Left colon (tissue), 2 donors: Measurements from ENCODE around the gene FBXO41. TPM values are rescaled to one million over a fixed set of nuclear protein-coding genes. Genes with fewer than 3 reads are reported as not detected.
A peak's percentile ranks its signal among the peaks of the same experiment; 100 is the strongest.

ENCODE experiments used
- ATAC-seq: fragments of 200-7000 bp; cut with Tn5 transposase; one replicate; pipeline ENCODE4 v1.9.1; 2020; ENCODE audit warnings: mild to moderate bottlenecking, moderate library complexity
- DNase-seq, 2 donors: peaks; one replicate each; pipeline ENCODE4 v3.0.0-alpha.2; 2020
- intact Hi-C, 2 donors: fragments of 100-400 bp; cut with DNase I in 1 of 2; cut with micrococcal nuclease in 1 of 2; formaldehyde crosslinking; loops; one replicate each; pipeline versions ENCODE4 v1.11.2 to v1.14.0; 2022; cut with DNase I, micrococcal nuclease
- total RNA-seq, 2 donors: library from RNA; stranded (reverse); fragmentation: NEBNext Ultra II Directional; extraction: Animal tissue kit (Norgen Biotek cat#: 25700); gene quantifications; one replicate each; pipeline ENCODE4 v1.2.1, GENCODE V29; 2021
- donor health status: DM: no; HTN: no; CAD: no.
- donor health status: DM: yes; HTN: yes; CAD: no.

The FBXO41 gene
- total RNA-seq, 2 donors from 2014 or later = 2.1 to 2.5 TPM

DNA sequence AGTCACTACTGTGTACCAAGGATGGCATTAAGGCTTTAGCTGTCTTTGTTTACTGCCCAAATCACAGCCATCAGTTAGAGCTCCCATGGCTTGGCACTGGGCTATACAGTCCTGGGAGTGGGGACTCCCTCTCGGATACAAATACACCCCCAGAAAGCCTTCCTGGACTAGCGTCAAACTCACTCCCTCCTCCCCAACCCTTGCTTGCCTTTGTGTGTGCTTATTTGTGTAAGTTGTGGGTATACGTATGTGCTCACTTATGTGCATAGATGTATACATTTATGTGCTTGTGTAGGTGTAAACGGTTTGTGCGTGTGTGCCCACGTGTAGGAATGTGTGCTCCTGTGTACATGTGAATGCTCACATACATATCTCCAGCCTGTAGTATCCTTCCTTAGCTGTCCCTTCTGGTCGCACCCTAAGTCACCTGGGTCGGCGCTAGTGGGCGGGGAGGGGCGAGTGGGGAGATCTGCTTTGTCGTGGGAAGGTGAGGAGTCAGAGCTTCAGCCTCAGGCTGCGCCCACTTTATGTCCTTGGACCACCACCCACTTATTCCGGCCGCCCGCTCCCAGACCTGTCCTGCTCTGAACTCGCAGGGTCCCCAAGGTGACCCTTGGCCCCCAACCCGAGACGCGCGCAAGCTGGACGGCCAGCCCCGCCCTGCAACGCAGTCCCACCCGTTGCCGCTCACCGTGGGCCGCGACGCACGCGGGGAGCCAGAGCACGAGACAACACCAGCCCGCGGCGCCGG, 51.7 kb downstream of the FBXO41 start:
- intact Hi-C loops = no loop called here
- DNase-seq (peak; percentile 67 to 69), ATAC-seq (peak; percentile 36)

DNA sequence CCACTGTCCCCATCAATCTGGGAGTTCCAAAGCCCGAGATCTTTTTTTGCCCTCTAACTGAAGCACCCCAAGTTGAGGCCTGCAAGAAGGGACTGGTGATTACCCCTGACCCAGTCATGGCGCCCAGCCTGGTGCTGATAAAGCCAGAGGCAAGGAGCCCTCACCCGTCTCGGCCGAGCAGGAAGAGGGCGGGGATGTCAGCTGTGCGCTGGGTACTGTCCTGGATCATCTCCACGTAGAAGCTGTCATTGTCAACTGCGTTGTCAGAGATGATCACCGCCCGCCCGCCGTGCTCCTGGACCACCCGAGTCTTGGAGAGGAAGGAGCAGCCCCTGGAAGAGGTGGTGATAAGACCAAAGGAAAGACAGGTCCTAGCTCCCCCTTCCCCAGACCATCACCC, 55.6 kb downstream of the FBXO41 start:
- intact Hi-C loops = no loop called here
- DNase-seq (no peak), ATAC-seq (no peak)

DNA sequence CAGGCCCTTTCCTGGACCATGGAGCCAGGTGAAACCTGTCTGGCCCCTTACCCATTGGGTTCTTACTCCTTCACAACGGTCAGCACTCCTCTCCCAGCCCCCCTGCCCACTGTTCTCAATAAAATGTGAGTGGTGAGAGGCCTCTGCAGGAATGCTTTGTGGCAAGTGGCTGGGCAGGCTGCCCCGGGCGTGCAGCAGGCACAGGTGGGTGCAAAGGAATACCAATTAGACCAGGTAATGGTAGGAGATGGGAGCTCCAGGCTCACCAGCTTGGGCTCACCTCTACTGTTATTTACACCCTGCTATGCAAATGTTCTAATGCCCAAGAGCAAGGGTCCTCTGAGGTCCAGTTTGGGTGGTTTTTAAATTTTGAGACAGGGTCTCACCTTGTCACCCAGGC, 57.2 kb downstream of the FBXO41 start:
- ATAC-seq (no peak), DNase-seq (no peak)
- intact Hi-C loops = no loop called here

DNA sequence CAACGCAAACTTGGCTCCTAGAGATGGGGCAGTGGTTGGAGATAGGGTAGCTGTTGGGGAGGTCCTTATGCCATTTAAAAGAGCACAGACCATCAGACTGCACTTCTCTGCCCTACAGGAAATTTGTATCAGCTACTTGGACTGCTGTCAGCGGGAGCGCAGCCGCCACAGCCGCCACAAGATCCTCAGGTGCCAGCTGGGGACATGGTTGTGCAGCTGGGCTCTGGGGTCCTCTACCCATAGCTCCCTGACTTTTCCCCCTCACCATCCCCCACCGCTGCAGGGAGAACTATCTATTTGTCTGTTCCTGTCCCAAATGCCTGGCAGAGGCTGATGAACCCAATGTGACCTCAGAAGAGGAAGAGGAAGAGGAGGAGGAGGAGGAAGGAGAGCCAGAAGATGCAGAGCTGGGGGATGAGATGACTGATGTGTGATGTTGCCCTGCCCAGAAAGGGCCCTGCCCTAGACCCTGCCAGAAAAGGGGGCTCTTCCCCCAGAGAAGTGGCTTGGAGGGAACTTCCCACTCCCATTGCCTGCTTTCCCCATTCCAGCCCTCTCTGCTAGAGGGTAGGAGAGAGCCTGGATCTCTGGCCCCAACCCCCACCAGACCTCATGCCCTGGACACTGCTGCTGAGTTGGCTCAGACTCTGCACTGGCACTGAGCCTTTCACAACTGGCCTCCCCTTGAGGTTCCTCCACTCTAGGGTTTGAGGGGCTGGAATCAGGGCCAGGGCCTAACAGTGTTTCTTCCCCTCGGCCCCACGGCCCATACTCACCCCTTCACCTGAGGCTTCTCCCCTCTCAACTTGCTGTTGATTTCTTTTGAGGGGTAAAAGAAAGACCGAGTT, 58.5 kb downstream of the FBXO41 start:
- DNase-seq (no peak), ATAC-seq (no peak)
- intact Hi-C loops = no loop called here

DNA sequence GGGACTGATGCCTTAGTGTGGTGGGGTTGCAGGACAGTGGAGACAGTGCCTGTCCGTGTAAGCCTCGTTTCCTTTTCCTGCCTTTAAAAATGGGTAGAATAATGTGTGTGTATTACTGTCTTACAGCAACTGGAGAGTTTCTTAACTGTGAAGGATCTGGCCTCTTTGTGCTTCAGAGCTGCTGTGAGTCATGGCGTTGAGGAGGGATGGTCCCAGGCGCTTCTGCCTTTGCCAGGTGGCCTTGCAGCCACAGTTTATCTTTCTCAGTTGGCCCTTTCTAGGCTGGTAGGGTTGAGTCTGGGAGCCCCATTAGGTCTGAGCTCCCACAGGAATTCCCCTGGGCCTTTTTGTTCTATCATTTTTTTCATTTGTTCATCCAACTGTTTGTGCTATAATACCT, 60.5 kb downstream of the FBXO41 start:
- no peak for ATAC-seq
- intact Hi-C loops = no loop called here
- no peak for DNase-seq

DNA sequence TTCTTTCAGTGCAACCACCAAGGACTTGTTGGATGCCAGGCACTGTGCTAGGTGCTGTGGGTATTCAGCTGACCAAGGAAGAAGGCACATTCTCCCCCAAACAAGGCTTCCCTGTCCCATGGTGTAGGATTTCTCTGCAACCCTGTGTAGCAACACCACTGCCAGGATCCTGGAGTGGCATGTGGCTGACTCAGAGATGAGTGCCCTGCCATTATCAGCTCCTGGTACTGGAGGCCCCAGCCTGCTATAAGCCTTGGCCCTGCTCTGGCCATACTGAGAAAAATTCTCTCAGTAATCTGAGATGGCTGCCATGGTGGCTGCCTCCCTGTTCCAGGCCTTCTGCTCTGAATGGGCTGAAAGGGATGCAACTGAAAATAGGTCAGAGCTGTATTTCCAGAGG, 66.0 kb downstream of the FBXO41 start:
- DNase-seq (no peak), ATAC-seq (no peak)
- intact Hi-C loops = no loop called here

DNA sequence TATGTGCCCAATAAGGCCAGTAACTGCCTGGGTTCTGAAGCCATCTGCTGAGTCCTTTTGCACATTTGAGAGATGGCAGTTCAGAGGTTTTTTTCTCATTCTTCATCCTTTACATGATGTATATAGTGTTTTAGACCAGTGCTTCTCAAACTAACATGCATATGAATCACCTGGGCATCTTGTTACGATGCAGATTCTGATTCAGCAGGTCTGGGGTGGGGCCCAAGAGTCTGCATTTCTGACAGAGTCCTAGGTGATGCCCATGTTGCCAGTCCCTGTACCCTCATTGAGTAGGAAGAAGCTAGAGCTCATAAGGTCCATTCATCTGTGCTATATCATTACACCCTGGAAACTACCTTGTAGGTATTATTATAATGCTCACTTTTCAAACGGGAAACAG, 66.5 kb downstream of the FBXO41 start:
- intact Hi-C loops = no loop called here
- ATAC-seq (no peak), DNase-seq (no peak)

DNA sequence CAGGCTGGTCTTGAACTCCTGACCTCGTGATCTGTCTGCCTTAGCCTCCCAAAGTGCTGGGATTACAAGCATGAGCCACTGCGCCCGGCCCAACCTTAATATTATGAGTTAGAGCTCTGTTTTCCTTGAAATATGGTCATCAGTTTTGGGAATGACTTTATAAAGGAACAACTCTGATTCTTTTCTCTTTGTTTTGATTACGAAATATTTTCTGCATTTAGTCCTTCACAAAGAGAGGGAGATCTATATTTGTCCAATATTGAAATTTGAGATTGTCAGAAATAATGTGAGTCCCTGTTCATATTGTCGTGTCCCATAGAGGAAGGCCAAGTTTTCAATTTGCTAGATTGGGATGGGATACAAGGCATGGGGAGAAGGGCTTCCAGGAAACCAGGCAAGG, 67.1 kb downstream of the FBXO41 start:
- DNase-seq = no peak
- intact Hi-C loops = no loop called here
- no peak for ATAC-seq

DNA sequence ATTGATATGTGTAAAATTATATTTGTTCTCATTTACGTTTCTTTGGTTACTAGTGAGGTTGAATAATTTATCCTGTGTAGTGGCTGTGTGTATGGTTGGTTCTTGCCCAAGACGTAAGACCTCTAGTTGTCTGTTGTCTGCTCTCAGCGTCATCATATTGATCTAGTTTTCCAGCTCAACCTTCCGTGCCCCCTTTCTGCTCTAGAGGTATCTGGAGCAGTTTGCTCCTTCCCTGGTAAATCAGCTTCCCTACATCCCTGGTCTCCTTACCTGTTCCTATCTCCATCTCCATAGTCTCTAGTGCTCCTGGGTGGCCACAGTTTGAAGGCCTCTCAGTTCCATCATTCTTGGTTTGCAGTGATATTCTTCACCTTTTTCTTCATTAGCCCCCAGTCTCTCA, 69.0 kb downstream of the FBXO41 start:
- DNase-seq (no peak), ATAC-seq (no peak)
- intact Hi-C loops = no loop called here

DNA sequence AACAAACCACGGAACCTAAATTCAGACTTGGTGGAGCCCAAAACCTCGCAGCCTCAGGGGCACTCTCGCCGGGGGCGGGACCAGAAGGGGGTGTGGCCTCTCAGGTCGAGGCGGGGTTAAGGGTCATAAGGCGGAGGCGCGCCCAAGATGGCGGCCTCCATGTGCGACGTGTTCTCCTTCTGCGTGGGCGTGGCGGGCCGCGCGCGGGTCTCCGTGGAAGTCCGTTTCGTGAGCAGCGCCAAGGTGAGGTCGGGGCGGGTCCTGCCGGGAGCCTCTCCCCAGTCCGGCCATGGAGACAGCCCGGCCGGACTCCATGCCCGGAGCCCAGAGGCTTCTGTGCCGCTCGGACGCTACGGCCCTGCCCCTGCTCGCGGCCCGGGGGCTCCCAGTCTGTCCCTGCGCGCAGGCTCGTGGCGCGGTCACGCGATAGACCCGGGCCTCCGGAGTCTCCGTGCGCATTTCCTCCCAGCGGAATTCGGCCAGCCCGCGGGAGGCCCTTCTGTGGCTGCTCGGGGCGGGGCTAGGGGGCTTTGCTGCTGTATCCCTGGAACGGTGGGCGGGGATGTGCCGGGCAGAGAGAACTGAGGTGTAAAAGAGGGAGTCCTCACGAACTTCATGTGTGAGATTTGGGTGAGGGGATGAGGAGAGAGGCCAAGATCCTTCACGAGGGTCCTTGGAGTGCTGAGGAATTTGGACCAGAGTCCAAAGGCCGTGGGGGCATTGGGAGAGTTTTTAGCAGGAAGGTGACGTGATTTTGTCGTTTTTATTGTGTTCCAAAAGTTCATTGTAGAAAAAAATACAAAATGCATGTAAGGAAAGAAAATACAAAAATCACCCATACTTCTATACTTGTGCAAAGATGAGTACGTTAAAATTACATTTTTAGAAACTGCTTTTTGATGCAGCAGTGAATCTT, 69.9 kb downstream of the FBXO41 start, which contains the start of gene SMYD5:
SMYD5 (plus strand) TSS at position 126 of the 916 bp plus-strand sequence; CDS start at position 148, 22 bp downstream.
- intact Hi-C loops = no loop called here
- ATAC-seq = peak; percentile 95

DNA sequence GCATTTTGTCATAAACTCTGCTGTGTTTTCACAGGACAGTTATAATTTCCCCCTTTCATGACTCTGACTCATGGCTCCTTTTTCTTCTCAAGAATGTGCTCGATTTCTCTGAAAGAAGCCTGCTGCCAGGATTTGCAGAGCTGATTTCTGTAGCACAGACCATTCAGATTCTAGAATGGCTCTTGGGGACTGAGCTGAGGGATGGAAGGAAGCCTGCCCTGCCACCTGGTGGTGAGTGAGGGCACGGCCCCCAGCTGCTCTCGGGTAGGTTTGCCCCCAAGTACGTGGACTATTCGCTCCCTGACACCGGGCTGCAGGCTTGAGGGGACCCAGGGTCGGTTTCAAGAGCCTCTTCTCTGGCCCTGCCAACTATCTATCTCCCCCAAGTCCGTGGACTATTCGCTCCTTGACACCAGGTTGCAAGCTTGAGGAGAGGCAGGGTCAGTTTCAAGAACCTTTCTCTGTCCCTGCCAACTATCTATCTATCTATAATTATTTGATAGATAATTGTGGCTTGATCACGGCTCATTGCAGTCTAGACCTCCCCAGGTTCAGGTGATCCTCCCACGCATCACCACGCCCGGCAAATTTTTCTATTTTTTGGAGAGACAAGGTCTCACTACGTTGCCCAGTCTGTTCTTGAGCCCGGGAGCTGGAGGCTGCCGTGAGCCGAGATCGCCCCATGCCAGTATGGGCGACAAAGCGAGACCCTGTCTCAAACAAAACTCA, 71.7 kb downstream of the FBXO41 start:
- intact Hi-C loops = no loop called here
- ATAC-seq = peak; percentile 74
- DNase-seq = peak; percentile 47 to 78

More for the DNA sequence above, 69.9 kb downstream of the FBXO41 start, which contains the start of gene SMYD5:
- peak; percentile 81 to 92 for DNase-seq

DNA sequence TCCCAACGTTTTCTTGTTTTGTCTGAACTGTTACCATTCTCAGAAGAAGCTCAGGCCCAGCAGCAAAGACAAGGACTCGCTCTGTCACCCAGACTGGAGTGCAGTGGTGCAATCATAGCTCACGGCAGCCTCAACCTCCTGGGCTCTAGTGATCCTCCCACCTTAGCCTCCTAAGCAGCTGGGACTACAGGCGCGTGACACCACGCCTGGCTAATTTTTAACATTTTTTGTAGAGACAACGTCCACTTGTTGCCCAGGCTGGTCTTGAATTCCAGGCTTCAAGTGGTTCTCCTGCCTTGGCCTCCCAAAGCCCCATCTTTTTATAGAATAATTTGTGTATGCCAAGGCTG, 72.2 kb downstream of the FBXO41 start:
- DNase-seq = no peak
- no peak for ATAC-seq
- intact Hi-C loops = no loop called here

DNA sequence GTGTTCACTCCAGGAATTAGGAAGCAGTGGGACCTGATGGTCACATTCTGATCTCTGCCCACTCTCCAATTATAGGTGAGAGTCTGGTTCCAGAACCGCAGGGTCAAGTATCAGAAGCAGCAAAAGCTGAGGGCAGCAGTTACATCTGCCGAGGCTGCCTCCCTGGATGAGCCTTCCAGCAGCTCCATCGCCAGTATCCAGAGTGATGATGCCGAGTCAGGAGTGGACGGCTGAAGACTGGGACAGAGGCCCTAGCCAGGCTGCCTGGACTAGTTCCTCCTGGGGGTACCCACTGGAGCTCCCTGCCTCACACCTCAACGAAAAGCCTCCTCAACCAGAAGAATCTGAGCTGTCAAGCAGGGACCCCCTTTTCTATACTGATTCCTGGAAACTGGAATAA, 73.6 kb downstream of the FBXO41 start:
- ATAC-seq = no peak
- no peak for DNase-seq
- intact Hi-C loops = no loop called here

DNA sequence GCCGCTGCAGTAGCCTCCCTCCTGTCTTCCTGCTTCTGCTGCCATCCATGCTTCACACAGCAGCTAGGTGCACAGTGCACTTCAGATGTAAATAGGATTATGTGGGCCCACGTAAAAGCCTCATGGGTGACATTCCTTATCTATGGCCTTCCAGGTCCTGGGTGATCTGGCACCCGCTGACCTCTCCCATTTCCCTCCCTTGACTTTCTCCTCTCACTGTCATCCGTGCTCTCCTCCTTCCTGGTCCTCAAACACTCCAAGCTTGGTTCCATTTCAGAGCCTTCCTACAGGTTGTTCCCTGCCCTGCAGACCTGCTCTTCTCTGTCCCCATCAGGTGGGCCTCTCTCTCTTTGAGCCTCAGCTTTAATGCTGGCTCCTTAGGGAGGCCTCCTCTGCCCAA, 74.3 kb downstream of the FBXO41 start:
- intact Hi-C loops = no loop called here
- no peak for ATAC-seq
- DNase-seq = no peak

DNA sequence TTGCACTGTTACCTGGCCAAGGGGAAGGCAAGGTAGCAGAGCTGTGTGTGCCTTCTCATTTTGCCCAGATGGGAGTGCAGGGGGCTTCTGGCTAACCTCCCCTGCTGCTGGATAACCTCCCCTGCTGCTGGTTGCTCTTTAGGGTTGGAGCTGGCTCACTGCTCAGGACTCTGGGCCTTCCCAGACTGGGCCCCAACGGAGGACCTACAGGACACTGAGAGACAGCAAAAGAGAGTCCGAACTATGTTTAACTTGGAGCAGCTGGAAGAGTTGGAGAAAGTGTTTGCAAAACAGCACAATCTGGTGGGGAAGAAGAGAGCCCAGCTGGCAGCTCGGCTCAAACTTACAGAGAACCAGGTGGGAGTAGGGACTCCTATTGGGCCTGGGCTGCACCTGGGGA, 76.0 kb downstream of the FBXO41 start:
- intact Hi-C loops = no loop called here
- ATAC-seq = no peak
- no peak for DNase-seq

DNA sequence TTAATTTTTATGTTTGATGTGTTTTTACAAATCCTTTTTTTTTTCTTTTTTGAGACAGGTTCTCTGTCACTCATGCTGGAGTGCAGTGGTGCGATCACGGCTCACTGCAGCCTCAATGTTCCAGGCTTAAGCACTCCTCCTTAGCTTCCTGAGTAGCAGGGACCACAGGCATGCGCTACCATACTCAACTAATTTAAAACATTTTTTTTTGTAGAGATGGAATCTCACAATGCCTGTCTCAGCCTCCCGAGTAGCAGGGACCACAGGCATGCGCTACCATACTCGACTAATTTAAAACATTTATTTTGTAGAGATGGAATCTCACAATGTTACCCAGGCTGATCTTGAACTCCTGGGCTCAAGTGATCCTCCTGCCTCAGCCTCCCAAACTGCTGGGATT, 78.7 kb downstream of the FBXO41 start:
- ATAC-seq = no peak

More for the DNA sequence above, 78.7 kb downstream of the FBXO41 start:
- DNase-seq = no peak
- intact Hi-C loops = no loop called here
